K562 (cell line): Measurements from ENCODE around the gene RORC. TPM values are rescaled to one million over a fixed set of nuclear protein-coding genes. Genes with fewer than 3 reads are reported as not detected.
A peak's percentile ranks its signal among the peaks of the same experiment; 100 is the strongest.

ENCODE experiments used
- ESRRB ChIP-seq: fragments of 250-450 bp; sonication (Bioruptor Pico); IDR thresholded peaks from 2 replicates; pipeline ENCODE4 v1.5.0; 2020; ENCODE audit warnings: mild to moderate bottlenecking, moderate library complexity, borderline replicate concordance
- FOSL1 ChIP-seq: fragments of 200-800 bp; sonication (Bioruptor generic); conservative IDR thresholded peaks from 2 replicates; pipeline ENCODE4 v1.6.1; 2016; ENCODE audit warnings: missing genetic modification characterization, missing compliant biosample characterization
- HNRNPL ChIP-seq: fragments of 200-400 bp; formaldehyde crosslinking; IDR thresholded peaks from 2 replicates; pipeline ENCODE4 v1.6.1; 2017; ENCODE audit warnings: low read depth, mild to moderate bottlenecking, low read length
- MBD2 ChIP-seq: sonication (generic); IDR thresholded peaks from 2 replicates; pipeline ENCODE4 v1.6.1; 2016; ENCODE audit warnings: low read depth, borderline replicate concordance
- NBN ChIP-seq: fragments of 450-650 bp; IDR thresholded peaks from 2 replicates; pipeline ENCODE4 v1.6.1; 2016; ENCODE audit warnings: low read depth, mild to moderate bottlenecking
- SMAD2 ChIP-seq: fragments of 150-350 bp; IDR thresholded peaks from 2 replicates; pipeline ENCODE4 v1.6.1; 2014; ENCODE audit warnings: low read depth, mild to moderate bottlenecking, low read length
- SRSF7 ChIP-seq: fragments of 200-400 bp; formaldehyde crosslinking; optimal IDR thresholded peaks from 2 replicates; pipeline ENCODE3; 2017; ENCODE audit warnings: mild to moderate bottlenecking, low read depth, low read length
- ZC3H11A ChIP-seq: IDR thresholded peaks from 2 replicates; pipeline ENCODE4 v1.6.1; 2012; ENCODE audit warnings: low read depth, low read length, improper control_type of control experiment
- ZNF140 ChIP-seq: fragments of 250-450 bp; sonication (Bioruptor Pico); IDR thresholded peaks from 2 replicates; pipeline ENCODE4 v1.8.0; 2021; ENCODE audit warnings: moderate library complexity, mild to moderate bottlenecking, inconsistent platforms
- ZNF507 ChIP-seq: conservative IDR thresholded peaks from 2 replicates; pipeline ENCODE4 v1.6.1; 2017; ENCODE audit warnings: missing genetic modification characterization, missing compliant biosample characterization
- ZNF57 ChIP-seq: fragments of 450-650 bp; formaldehyde crosslinking; IDR thresholded peaks from 2 replicates; pipeline ENCODE4 v1.4.0; 2020; ENCODE audit warnings: mild to moderate bottlenecking, moderate library complexity
- ZNF780A ChIP-seq: fragments of 250-450 bp; sonication (Bioruptor Pico); IDR thresholded peaks from 2 replicates; pipeline ENCODE4 v1.5.0; 2021; ENCODE audit warnings: mild to moderate bottlenecking
- ZSCAN29 ChIP-seq: fragments of 450-650 bp; IDR thresholded peaks from 2 replicates; pipeline ENCODE4 v1.6.1; 2017
- polyA plus RNA-seq, 8 experiments: library from polyadenylated mRNA; depleted of rRNA in 4 of 8; stranded (reverse) in 5 of 8; unstranded in 3 of 8; fragments of >200 nt; fragmentation: Nextera tagmentation in 2 of 8; fragmentation: Illumina TruSeq in 1 of 8; extraction: Ambion mirVana in 2 of 8; extraction: Trizol in 1 of 8; gene quantifications; 2 replicates each; pipeline versions ENCODE4 v1.2.1 to v1.2.3, GENCODE V29; 2011 to 2014; ENCODE audit warnings: inconsistent platforms in 1 of 8, missing spikeins in 1 of 8
- total RNA-seq, 7 experiments: library from RNA; depleted of rRNA in 6 of 7; stranded (reverse); fragments of >200 nt in 6 of 7; fragmentation: Illumina TruSeq in 2 of 7; extraction: Trizol in 2 of 7; gene quantifications; 2 replicates each; pipeline versions ENCODE4 v1.2.1 to v1.2.3, GENCODE V29; 2011 to 2021; ENCODE audit warnings: low replicate concordance in 1 of 7
- TF ChIP-seq, protein P1 (sequence below): fragments of 450-650 bp; IDR thresholded peaks from 2 replicates; pipeline ENCODE4 v1.6.1; 2016; ENCODE audit warnings: mild to moderate bottlenecking, moderate library complexity
- TF ChIP-seq, protein P2 (sequence below): fragments of 450-650 bp; IDR thresholded peaks from 2 replicates; pipeline ENCODE4 v1.6.1; 2018; ENCODE audit not compliant: partially characterized antibody

Gene RORC
- total and polyA plus RNA-seq, 9 of the 15 experiments (the other 6 are each of a cell fraction or from before 2014, with no cell fraction given) = not detected

DNA sequence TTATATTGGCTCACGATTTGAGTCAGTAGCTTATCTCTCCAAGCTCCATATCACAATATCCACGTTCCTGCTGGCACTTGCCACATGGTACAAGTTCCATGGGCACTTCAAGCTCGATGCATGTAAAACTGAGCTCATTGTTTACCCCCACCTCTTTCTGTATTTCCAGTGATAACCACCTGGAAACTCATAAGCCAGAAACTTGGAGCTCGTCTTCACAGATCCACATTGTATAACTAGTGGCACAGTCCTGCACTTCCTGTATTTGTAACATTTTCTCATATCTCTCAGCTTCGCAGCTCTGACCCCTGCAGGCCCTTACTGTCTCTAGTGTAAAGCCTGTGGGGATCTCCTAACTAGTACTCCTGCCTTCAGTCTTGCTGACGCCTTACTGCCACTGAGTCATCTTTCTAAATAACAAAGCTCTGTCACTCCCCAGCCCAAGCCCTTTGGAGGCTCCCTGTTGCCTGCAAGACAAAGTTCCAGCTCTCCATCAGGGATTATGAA, 14.5 kb upstream of the RORC start (continued):
- TF ChIP-seq, protein P1, sequence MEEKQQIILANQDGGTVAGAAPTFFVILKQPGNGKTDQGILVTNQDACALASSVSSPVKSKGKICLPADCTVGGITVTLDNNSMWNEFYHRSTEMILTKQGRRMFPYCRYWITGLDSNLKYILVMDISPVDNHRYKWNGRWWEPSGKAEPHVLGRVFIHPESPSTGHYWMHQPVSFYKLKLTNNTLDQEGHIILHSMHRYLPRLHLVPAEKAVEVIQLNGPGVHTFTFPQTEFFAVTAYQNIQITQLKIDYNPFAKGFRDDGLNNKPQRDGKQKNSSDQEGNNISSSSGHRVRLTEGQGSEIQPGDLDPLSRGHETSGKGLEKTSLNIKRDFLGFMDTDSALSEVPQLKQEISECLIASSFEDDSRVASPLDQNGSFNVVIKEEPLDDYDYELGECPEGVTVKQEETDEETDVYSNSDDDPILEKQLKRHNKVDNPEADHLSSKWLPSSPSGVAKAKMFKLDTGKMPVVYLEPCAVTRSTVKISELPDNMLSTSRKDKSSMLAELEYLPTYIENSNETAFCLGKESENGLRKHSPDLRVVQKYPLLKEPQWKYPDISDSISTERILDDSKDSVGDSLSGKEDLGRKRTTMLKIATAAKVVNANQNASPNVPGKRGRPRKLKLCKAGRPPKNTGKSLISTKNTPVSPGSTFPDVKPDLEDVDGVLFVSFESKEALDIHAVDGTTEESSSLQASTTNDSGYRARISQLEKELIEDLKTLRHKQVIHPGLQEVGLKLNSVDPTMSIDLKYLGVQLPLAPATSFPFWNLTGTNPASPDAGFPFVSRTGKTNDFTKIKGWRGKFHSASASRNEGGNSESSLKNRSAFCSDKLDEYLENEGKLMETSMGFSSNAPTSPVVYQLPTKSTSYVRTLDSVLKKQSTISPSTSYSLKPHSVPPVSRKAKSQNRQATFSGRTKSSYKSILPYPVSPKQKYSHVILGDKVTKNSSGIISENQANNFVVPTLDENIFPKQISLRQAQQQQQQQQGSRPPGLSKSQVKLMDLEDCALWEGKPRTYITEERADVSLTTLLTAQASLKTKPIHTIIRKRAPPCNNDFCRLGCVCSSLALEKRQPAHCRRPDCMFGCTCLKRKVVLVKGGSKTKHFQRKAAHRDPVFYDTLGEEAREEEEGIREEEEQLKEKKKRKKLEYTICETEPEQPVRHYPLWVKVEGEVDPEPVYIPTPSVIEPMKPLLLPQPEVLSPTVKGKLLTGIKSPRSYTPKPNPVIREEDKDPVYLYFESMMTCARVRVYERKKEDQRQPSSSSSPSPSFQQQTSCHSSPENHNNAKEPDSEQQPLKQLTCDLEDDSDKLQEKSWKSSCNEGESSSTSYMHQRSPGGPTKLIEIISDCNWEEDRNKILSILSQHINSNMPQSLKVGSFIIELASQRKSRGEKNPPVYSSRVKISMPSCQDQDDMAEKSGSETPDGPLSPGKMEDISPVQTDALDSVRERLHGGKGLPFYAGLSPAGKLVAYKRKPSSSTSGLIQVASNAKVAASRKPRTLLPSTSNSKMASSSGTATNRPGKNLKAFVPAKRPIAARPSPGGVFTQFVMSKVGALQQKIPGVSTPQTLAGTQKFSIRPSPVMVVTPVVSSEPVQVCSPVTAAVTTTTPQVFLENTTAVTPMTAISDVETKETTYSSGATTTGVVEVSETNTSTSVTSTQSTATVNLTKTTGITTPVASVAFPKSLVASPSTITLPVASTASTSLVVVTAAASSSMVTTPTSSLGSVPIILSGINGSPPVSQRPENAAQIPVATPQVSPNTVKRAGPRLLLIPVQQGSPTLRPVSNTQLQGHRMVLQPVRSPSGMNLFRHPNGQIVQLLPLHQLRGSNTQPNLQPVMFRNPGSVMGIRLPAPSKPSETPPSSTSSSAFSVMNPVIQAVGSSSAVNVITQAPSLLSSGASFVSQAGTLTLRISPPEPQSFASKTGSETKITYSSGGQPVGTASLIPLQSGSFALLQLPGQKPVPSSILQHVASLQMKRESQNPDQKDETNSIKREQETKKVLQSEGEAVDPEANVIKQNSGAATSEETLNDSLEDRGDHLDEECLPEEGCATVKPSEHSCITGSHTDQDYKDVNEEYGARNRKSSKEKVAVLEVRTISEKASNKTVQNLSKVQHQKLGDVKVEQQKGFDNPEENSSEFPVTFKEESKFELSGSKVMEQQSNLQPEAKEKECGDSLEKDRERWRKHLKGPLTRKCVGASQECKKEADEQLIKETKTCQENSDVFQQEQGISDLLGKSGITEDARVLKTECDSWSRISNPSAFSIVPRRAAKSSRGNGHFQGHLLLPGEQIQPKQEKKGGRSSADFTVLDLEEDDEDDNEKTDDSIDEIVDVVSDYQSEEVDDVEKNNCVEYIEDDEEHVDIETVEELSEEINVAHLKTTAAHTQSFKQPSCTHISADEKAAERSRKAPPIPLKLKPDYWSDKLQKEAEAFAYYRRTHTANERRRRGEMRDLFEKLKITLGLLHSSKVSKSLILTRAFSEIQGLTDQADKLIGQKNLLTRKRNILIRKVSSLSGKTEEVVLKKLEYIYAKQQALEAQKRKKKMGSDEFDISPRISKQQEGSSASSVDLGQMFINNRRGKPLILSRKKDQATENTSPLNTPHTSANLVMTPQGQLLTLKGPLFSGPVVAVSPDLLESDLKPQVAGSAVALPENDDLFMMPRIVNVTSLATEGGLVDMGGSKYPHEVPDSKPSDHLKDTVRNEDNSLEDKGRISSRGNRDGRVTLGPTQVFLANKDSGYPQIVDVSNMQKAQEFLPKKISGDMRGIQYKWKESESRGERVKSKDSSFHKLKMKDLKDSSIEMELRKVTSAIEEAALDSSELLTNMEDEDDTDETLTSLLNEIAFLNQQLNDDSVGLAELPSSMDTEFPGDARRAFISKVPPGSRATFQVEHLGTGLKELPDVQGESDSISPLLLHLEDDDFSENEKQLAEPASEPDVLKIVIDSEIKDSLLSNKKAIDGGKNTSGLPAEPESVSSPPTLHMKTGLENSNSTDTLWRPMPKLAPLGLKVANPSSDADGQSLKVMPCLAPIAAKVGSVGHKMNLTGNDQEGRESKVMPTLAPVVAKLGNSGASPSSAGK = peak; percentile 74
- TF ChIP-seq, protein P2, sequence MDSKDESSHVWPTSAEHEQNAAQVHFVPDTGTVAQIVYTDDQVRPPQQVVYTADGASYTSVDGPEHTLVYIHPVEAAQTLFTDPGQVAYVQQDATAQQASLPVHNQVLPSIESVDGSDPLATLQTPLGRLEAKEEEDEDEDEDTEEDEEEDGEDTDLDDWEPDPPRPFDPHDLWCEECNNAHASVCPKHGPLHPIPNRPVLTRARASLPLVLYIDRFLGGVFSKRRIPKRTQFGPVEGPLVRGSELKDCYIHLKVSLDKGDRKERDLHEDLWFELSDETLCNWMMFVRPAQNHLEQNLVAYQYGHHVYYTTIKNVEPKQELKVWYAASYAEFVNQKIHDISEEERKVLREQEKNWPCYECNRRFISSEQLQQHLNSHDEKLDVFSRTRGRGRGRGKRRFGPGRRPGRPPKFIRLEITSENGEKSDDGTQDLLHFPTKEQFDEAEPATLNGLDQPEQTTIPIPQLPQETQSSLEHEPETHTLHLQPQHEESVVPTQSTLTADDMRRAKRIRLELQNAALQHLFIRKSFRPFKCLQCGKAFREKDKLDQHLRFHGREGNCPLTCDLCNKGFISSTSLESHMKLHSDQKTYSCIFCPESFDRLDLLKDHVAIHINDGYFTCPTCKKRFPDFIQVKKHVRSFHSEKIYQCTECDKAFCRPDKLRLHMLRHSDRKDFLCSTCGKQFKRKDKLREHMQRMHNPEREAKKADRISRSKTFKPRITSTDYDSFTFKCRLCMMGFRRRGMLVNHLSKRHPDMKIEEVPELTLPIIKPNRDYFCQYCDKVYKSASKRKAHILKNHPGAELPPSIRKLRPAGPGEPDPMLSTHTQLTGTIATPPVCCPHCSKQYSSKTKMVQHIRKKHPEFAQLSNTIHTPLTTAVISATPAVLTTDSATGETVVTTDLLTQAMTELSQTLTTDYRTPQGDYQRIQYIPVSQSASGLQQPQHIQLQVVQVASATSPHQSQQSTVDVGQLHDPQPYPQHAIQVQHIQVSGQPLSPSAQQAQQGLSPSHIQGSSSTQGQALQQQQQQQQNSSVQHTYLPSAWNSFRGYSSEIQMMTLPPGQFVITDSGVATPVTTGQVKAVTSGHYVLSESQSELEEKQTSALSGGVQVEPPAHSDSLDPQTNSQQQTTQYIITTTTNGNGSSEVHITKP = peak; percentile 39
- TF ChIP-seq ZNF57 (CRISPR knock-in tag) = no peak
- no peak for TF ChIP-seq ZNF140 (CRISPR knock-in tag)
- no peak for TF ChIP-seq NBN
- TF ChIP-seq SRSF7 = no peak
- no peak for TF ChIP-seq ZNF507 (tag)
- no peak for TF ChIP-seq ZNF780A
- no peak for TF ChIP-seq MBD2
- TF ChIP-seq HNRNPL = no peak
- peak; percentile 66 for TF ChIP-seq FOSL1 (tag)
- TF ChIP-seq ESRRB (CRISPR knock-in tag) = no peak
- no peak for TF ChIP-seq SMAD2
- TF ChIP-seq ZSCAN29 = no peak
- TF ChIP-seq ZC3H11A = no peak
